ENCODE results near the gene TRMT5.

- no peak for TF ChIP-seq BCL6 (CRISPR knock-in tag; IDR thresholded peaks at IDR 0.05)
- no peak for TF ChIP-seq POLR2AphosphoS5 (IDR thresholded peaks at IDR 0.05; ENCODE audit: control insufficient read depth, insufficient read depth, low read depth, low read length)
- TF ChIP-seq MYNN (IDR thresholded peaks at IDR 0.05) = no peak
- TF ChIP-seq MYNN (CRISPR knock-in tag; IDR thresholded peaks at IDR 0.05) = no peak
- TF ChIP-seq CTCF (IDR thresholded peaks at IDR 0.05 in 2 of 3, conservative IDR thresholded peaks at IDR 0.05 in 1 of 3; ENCODE audit: insufficient read depth in 2 of 3, low read depth in 1 of 3, low read length in 3 of 3) = no peak
- TF ChIP-seq NRF1 (conservative IDR thresholded peaks at IDR 0.05 in 1 of 2, IDR thresholded peaks at IDR 0.05 in 1 of 2) = no peak
- no peak for TF ChIP-seq IRF9 (tag; IDR thresholded peaks at IDR 0.05)
- no peak for TF ChIP-seq FOXP1 (CRISPR knock-in tag; IDR thresholded peaks at IDR 0.05)
- no peak for TF ChIP-seq YY1 (IDR thresholded peaks at IDR 0.05; ENCODE audit: borderline replicate concordance in 1 of 3, control insufficient read depth in 1 of 3, extremely low read depth in 1 of 3, insufficient read depth in 3 of 3, insufficient read length in 1 of 3, insufficient replicate concordance in 2 of 3, low read depth in 1 of 3, low read length in 2 of 3)
- TF ChIP-seq SMARCC2 (IDR thresholded peaks at IDR 0.05; ENCODE audit: low read depth) = no peak
- TF ChIP-seq HDAC3 (IDR thresholded peaks at IDR 0.05; ENCODE audit: borderline replicate concordance, partially characterized antibody) = no peak
- no peak for TF ChIP-seq HDAC1 (IDR thresholded peaks at IDR 0.05)
- no peak for TF ChIP-seq BACH1 (tag; IDR thresholded peaks at IDR 0.05)
These were observed 36.7 kb downstream of the TRMT5 start for GRCh38 chr14:60944204-60944603.
